Astrocyte of the cerebellum (primary cell): ENCODE data around the gene TMEM95.
"Not testable (repeated sequence)": the region's sequence is repeated elsewhere in the genome, so short reads cannot be mapped to it uniquely, and the experiment has no call there.

Experiments
- DNase-seq: peaks from one replicate; pipeline ENCODE4 v3.0.0-alpha.2; 2011; ENCODE audit warnings: low read depth
- H3K4me3 ChIP-seq: 2 replicates; pipeline ENCODE4 v1.5.1; 2011; ENCODE audit warnings: mild to moderate bottlenecking, low read depth, low read length, moderate library complexity
- CTCF ChIP-seq: IDR thresholded peaks from 2 replicates; pipeline ENCODE4 v1.5.1; 2012; ENCODE audit warnings: low read length, low read depth, moderate library complexity, mild to moderate bottlenecking; ENCODE audit errors: missing control alignments
- in situ Hi-C: cut with HindIII; loops from 2 replicates; pipeline ENCODE4 v1.10.0; 2017; ENCODE audit warnings: low sequenced_read_pairs

Gene TMEM95

GRCh38 chr17:7363311-7363710 lies 8.4 kb downstream of the TMEM95 start:
- TF ChIP-seq CTCF: no peak
- in situ Hi-C loops: no loop called here
- no peak overlapping the region for H3K4me3 ChIP-seq
- DNase-seq: no peak

GRCh38 chr17:7365963-7366362 lies 11.0 kb downstream of the TMEM95 start:
- H3K4me3 ChIP-seq, DNase-seq, in situ Hi-C loops: not testable (repeated sequence)

- H3K4me3 ChIP-seq: no peak overlapping the region
- in situ Hi-C loops: no loop called here
- no peak for DNase-seq
- no peak for TF ChIP-seq CTCF
These were observed 12.1 kb downstream of the TMEM95 start for GRCh38 chr17:7367083-7367482.

- in situ Hi-C loops: no loop called here
- no peak for DNase-seq
- no peak overlapping the region for H3K4me3 ChIP-seq
- no peak for TF ChIP-seq CTCF
These were observed 13.1 kb downstream of the TMEM95 start for GRCh38 chr17:7367918-7368598.

GRCh38 chr17:7368599-7368994 lies 13.6 kb downstream of the TMEM95 start:
- in situ Hi-C loops, H3K4me3 ChIP-seq: not testable (repeated sequence)

GRCh38 chr17:7369825-7370224 lies 14.9 kb downstream of the TMEM95 start:
- no peak overlapping the region for H3K4me3 ChIP-seq
- no peak for DNase-seq
- no peak for TF ChIP-seq CTCF
- in situ Hi-C loops: no loop called here

More at GRCh38 chr17:7368599-7368994, 13.6 kb downstream of the TMEM95 start:
- DNase-seq: not testable (repeated sequence)

GRCh38 chr17:7370853-7371252 lies 15.9 kb downstream of the TMEM95 start:
- no peak overlapping the region for H3K4me3 ChIP-seq
- in situ Hi-C loops: no loop called here
- TF ChIP-seq CTCF: no peak
- no peak for DNase-seq

GRCh38 chr17:7374353-7374752 lies 19.4 kb downstream of the TMEM95 start:
- no peak overlapping the region for H3K4me3 ChIP-seq
- in situ Hi-C loops: no loop called here
- no peak for DNase-seq
- no peak for TF ChIP-seq CTCF
